Lung (tissue), 12 donors: ENCODE measurements around the gene KCNQ4. TPM values are rescaled to one million over a fixed set of nuclear protein-coding genes. Genes with fewer than 3 reads are reported as not detected.

Source experiments
- ATAC-seq: fragments of 200-7000 bp; cut with Tn5 transposase; one replicate; pipeline ENCODE4 v1.9.1; 2020; ENCODE audit warnings: moderate number of reproducible peaks; ENCODE audit not compliant: insufficient read depth, low FRiP score
- DNase-seq, 3 donors: peaks; one replicate each; pipeline ENCODE4 v3.0.0-alpha.2; 2013 to 2017
- H3K27ac ChIP-seq, 2 donors: one replicate each; pipeline ENCODE4 v1.5.1; 2013; ENCODE audit warnings: mild to moderate bottlenecking in 2 of 2, moderate library complexity in 2 of 2, control low read depth in 1 of 2, inconsistent platforms in 1 of 2, low read depth in 1 of 2, low read length in 1 of 2
- H3K27me3 ChIP-seq, 3 donors: one replicate each; pipeline ENCODE4 v1.5.1; 2013; ENCODE audit warnings: low read length in 2 of 3; ENCODE audit not compliant: control insufficient read depth in 3 of 3, insufficient read depth in 3 of 3
- H3K36me3 ChIP-seq, 4 donors: one replicate each; pipeline ENCODE4 v1.5.1; 2013; ENCODE audit warnings: low read length in 4 of 4, mild to moderate bottlenecking in 1 of 4, moderate library complexity in 1 of 4; ENCODE audit not compliant: control insufficient read depth in 4 of 4, insufficient read depth in 4 of 4
- H3K4me1 ChIP-seq, 5 donors: one replicate each; pipeline ENCODE4 v1.5.1; 2013; ENCODE audit warnings: low read length in 5 of 5, mild to moderate bottlenecking in 2 of 5, moderate library complexity in 1 of 5; ENCODE audit not compliant: control insufficient read depth in 5 of 5, insufficient read depth in 5 of 5
- H3K4me3 ChIP-seq: one replicate; pipeline ENCODE4 v1.5.1; 2013; ENCODE audit warnings: mild to moderate bottlenecking, control low read depth, moderate library complexity
- H3K9ac ChIP-seq, 2 donors: one replicate each; pipeline ENCODE4 v1.5.1; 2013; ENCODE audit warnings: low read length in 2 of 2, control low read depth in 1 of 2; ENCODE audit not compliant: insufficient read depth in 1 of 2
- H3K9me3 ChIP-seq, 4 donors: one replicate each; pipeline ENCODE4 v1.5.1; 2013; ENCODE audit warnings: low read length in 3 of 4, mild to moderate bottlenecking in 1 of 4, moderate library complexity in 1 of 4; ENCODE audit not compliant: control insufficient read depth in 4 of 4, insufficient read depth in 3 of 4
- CTCF ChIP-seq: IDR thresholded peaks from 2 replicates; pipeline ENCODE4 v1.5.1; 2012; ENCODE audit warnings: mild to moderate bottlenecking; ENCODE audit errors: control extremely low read depth, extremely low read depth
- WGBS, 2 donors: extraction: QIAGEN DNeasy Blood & Tissue Kit; methylation state at CpG; one replicate each; pipeline ENCODE4 v1.1.7; 2013; 5-methylcytosine and 5-hydroxymethylcytosine counted together
- polyA plus RNA-seq, 2 donors: library from polyadenylated mRNA; stranded (reverse); fragments of 200-250 nt; gene quantifications; one replicate each; pipeline ENCODE4 v1.2.1, GENCODE V29; 2013
- total RNA-seq, 2 donors: library from RNA; depleted of rRNA in 1 of 2; stranded (reverse); fragments of >200 nt in 1 of 2; gene quantifications; one replicate each; pipeline ENCODE4 v1.2.1, GENCODE V29; 2014 to 2021
- donor health status: control.
- donor health status: control.
- donor health status: Bipolar disorder and iron deficiency.
- donor health status: healthy.
- donor health status: DM: yes; HTN: yes; CAD: no.

The KCNQ4 gene
- total and polyA plus RNA-seq, 4 donors, result 0.54 to 0.98 (median 0.59) TPM

GRCh38 chr1:40820911-40821693 lies 37.5 kb downstream of the KCNQ4 start:
- ATAC-seq, result no peak
- Histone ChIP-seq H3K9me3 (no peaks in the 10 kb centered on the region), H3K9ac (no peak overlapping the region), H3K27me3 (peaks cover 0 to 22% (median 5%) of the 10 kb centered on the region in 3 donors), H3K4me1 (peaks cover 0 to 28% (median 15%) of the 10 kb centered on the region in 5 donors), H3K36me3 (no peaks in the 10 kb centered on the region), H3K4me3 (no peak overlapping the region), H3K27ac (no peak overlapping the region)
- no peak for TF ChIP-seq CTCF
- DNase-seq, result no peak
- WGBS, 2 donors, result 67 to 73% methylated on average over 6 of the region's 6 CpGs

GRCh38 chr1:40822890-40823289 lies 39.3 kb downstream of the KCNQ4 start:
- H3K27me3 ChIP-seq, result peaks cover 0 to 12% (median 2%) of the 10 kb centered on the region in 3 donors
- DNase-seq, result no peak
- 96% methylated on average over 12 of the region's 12 CpGs for WGBS, 2 donors
- no peak overlapping the region for H3K4me3 ChIP-seq
- no peak overlapping the region for H3K9ac ChIP-seq
- H3K9me3 ChIP-seq, result no peaks in the 10 kb centered on the region
- peaks cover 0 to 29% (median 17%) of the 10 kb centered on the region in 5 donors for H3K4me1 ChIP-seq
- TF ChIP-seq CTCF, result no peak
- ATAC-seq, result no peak
- no peak overlapping the region for H3K27ac ChIP-seq
- no peaks in the 10 kb centered on the region for H3K36me3 ChIP-seq

- 90 to 99% methylated on average over 4 of the region's 4 CpGs for WGBS, 2 donors
- DNase-seq, result no peak
- no peak overlapping the region for H3K4me3 ChIP-seq
- ATAC-seq, result no peak
- H3K9ac ChIP-seq, result no peak overlapping the region
- peaks cover 0 to 9% (median 0%) of the 10 kb centered on the region in 3 donors for H3K27me3 ChIP-seq
- H3K4me1 ChIP-seq, result peaks cover 0 to 24% (median 17%) of the 10 kb centered on the region in 5 donors
- H3K36me3 ChIP-seq, result no peaks in the 10 kb centered on the region
- TF ChIP-seq CTCF, result no peak
- no peak overlapping the region for H3K27ac ChIP-seq
- no peaks in the 10 kb centered on the region for H3K9me3 ChIP-seq
Measured at GRCh38 chr1:40823345-40823744, 39.8 kb downstream of the KCNQ4 start.

GRCh38 chr1:40823983-40824382 lies 40.4 kb downstream of the KCNQ4 start:
- Histone ChIP-seq H3K27ac (no peak overlapping the region), H3K9ac (no peak overlapping the region), H3K9me3 (no peaks in the 10 kb centered on the region), H3K4me3 (no peak overlapping the region), H3K4me1 (peaks cover 0 to 20% (median 17%) of the 10 kb centered on the region in 5 donors), H3K27me3 (peaks cover 0 to 4% (median 0%) of the 10 kb centered on the region in 3 donors), H3K36me3 (no peaks in the 10 kb centered on the region)
- WGBS, 2 donors, result 83 to 93% methylated on average over 13 to 17 of the region's 17 CpGs
- DNase-seq (no peak), ATAC-seq (no peak)
- TF ChIP-seq CTCF, result no peak
